ENCODE measurements around the gene TAB2.
A peak's percentile ranks its signal among the peaks of the same experiment; 100 is the strongest.
"Not testable (repeated sequence)": the region's sequence is repeated elsewhere in the genome, so short reads cannot be mapped to it uniquely, and the experiment has no call there.

The TAB2 gene

DNA sequence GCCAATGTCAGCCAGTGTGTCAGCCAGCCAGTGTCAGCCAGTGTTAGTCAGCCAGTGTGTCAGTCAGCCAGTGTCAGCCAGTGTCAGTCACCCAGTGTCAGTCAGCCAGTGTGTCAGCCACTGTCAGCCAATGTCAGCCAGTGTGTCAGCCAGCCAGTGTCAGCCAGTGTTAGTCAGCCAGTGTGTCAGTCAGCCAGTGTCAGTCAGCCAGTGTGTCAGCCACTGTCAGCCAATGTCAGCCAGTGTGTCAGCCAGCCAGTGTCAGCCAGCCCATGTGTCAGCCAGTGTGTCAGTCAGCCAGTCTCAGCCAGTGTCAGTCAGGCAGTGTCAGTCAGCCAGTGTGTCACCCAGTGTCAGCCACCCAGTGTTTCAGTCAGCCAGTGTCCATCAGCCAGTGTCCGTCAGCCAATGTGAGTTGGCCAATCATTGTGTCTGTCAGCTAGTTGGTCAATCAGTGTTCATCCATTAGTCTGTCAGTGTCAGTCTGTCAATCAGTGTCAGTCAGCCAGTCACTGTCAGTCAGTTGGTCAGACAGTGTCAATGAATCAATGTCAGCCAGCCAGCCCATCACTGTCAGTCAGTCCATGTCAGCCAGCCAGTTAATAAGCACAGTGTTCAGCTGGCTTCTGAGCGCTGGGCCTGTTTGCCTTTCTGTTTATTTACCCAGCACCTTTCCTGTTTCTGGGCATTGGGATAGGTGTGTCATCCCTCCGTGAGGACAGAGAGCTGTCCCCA is 127.0 kb downstream of the TAB2 start:
- DNase-seq (ENCODE audit: low spot score) = not testable (repeated sequence)

DNA sequence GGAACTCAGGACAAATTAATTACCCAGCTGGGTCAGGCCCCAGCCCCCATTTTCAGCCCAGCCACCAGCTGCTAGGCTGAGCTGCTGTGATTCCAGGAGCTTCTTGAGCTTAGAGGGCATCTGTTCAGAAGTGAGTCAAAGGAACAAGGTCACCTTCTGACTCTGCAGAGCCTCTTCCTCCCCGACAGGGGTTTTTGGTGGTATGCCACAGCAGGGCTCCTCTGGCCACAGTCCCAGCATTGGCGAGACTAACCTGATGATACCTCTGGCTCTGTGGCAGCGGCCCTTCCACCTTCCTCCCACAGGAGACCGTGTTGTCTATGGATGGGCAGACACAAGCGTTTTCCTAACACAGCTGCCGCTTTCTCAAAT is 127.6 kb downstream of the TAB2 start:
- DNase-seq (ENCODE audit: low spot score) = peak; percentile 32

DNA sequence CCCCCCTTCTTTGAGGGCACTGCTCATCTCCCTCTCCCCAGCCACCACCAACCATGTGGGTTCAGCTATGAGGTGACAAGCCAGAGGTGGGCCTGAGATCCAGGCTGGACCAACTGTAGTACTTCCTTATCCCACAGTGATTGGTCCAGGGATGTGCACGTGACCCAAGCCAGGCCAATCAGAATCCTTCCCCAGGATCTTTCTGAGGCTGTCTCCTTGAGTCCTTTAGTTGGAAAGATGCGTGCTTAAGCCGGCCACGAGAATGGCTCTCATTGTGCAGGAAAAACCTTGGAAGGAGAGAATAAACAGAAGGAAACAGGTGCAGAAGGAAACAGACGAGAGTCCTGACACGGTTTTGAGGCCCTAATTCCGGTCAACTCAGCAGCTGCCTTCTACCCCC is 128.1 kb downstream of the TAB2 start:
- DNase-seq (ENCODE audit: low spot score) = no peak

DNA sequence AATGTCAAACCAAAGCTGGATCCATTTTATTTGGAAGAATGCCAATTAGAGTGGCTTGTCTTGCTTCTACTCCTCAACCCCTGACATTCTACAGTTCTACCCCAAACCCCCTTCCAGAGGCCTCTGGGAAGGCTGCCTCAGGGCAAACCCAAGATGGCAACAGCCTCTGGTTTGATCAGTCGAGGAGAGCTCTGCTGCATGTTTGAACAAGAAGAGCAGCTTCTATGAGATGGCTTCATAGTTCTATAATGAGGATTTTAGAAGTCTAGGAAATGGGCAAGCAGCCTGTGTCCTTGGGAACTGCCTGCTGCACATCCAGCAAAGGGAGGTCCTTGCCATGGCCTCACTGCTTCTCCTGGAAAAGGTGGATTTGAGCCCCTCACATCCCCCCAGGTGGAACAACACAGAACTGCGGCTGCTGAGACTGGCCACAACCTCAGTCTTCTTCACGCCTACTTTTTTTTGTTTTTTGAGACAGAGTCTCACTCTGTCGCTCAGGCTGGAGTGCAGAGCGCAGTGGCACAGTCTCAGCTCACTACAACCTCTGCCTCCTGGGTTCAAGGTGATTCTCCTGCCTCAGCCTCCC is 129.4 kb downstream of the TAB2 start:
- no peak for DNase-seq (ENCODE audit: low spot score)

DNA sequence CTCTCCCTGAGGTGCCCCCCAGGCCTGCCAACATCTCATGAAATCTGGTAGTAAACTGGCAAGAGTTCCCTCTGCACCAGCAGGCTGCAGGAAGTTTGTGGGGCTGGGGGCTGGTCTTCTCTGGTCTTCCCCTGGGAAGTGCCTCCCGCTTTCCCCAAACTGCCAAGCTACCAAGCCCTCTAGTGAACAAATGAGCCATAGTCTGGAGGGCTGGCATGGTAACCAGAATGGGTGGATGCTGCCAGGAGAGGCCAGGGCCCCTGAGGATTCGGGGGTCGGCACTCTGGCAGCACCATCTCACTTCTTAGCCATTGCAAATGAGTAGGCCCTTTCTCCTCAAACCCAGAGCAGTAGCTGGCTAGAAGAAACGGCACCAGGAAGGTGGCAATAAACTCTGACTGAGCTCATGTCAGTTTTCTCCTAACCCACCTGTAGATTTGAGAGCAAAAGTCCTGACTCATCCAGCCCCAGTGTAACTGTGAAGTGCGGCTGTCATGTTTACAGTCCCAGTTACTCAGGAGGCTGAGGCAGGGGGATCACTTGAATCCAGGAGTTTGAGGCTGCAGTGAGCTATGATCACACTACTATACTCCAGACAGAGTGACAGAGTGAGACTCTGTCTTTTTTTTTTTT is 131.4 kb downstream of the TAB2 start:
- no peak for DNase-seq (ENCODE audit: low spot score)

DNA sequence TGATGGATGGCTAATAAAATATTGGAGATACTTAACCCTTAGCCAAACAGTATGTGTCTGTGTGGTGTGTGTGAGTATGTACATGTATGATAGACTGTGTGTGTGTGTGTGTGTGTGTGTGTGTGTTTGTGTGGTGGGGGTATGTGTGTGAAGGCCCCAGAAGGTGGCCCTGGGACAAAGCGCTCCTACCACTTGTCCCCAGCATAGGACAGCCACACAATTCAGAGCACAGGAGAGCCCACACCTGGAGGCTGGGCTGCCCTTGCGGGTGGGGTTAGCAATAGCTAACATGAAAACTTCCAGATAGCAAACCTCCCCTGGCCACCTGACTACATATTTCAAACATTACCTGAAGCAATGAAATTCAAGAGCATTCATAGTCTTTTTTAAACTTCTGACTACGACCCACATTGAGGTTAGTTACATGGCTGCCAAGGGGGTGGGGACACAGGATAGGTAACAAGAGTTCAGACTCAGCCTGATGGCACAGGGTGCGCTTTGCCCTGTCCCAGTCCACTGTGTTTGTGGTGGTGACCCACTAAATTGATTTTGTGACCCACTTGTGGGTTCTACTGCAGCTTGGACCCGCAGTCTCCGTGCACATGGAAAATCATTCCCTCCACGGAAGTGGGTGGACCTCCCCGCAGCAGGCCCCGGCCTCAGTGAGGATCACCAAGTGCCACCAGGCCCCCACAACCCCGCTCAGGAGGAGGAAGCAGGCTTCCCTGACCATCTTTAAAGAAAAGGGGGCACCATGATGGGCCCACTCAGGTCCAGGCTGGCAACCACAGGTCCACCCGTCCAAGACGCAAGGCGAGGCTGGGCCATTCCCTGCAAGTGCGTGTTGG is 132.5 kb downstream of the TAB2 start:
- no peak for DNase-seq (ENCODE audit: low spot score)

DNA sequence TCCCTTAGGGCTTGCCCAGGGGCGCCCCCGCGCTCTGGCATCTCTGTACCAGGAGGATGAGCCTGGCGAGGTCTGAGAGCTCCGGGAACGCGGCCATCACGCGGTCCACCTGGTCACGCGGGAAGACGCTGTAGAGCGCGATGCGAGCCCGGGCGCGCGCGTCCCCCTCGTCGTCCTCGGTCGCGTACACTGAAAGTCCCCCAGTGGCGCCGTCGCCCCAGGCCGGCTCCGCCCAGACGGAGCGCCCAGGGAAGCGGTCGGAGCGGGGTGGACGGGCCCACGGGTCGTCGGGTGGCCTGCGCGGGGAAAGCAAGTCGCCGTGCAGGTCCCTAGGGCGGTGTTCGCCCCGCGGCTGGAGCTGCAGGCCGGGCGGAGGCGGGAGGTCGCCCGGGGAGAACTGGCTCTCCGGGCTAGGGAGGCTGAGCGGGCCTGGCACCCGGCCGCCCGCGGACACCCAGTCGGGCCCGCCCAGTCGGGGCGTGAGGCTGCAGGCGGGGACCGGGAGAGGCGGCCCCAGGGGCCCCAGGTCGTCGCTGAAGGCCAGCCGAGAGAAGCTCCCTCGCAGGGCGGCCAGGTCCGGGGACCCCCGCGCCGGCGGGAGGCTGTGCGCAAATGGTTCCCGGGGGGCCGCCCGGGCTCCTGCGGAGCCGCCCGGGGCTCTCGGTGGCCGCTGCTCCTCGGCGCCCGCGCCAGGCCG is 133.3 kb downstream of the TAB2 start:
- DNase-seq (ENCODE audit: low spot score) = no peak

DNA sequence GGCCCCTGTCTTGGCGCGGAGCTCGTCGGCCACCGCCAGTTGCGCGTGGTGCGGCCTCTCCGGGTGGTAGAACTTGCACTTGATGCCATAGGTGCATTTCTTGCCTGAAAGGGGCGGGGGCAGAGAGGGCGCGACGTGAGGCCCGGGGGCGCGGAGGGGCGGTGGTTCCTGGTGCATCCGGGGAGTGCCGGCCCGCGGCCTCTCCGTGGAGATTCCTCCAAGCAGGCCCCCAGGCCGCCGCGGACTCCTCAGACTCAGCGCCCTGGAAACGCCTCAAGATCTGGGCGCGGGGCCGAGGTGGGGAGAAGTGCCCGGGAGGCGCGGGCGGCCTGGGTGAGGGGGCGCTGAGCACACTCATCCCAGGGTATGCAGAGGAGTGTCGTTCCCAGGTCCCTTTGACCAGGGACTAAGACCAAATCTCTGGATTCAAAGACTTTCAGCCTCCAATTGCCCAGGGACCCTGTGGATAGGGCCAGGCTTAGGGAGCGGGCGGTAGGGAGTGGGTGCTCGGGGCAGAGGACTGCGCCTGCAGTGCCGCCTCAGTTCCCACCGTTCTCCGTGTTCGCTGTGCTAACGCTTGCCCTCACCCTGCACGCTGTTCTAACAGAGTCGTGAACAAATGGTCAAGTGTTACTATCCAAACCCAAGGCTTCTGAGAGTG is 134.0 kb downstream of the TAB2 start:
- no peak for DNase-seq (ENCODE audit: low spot score)

DNA sequence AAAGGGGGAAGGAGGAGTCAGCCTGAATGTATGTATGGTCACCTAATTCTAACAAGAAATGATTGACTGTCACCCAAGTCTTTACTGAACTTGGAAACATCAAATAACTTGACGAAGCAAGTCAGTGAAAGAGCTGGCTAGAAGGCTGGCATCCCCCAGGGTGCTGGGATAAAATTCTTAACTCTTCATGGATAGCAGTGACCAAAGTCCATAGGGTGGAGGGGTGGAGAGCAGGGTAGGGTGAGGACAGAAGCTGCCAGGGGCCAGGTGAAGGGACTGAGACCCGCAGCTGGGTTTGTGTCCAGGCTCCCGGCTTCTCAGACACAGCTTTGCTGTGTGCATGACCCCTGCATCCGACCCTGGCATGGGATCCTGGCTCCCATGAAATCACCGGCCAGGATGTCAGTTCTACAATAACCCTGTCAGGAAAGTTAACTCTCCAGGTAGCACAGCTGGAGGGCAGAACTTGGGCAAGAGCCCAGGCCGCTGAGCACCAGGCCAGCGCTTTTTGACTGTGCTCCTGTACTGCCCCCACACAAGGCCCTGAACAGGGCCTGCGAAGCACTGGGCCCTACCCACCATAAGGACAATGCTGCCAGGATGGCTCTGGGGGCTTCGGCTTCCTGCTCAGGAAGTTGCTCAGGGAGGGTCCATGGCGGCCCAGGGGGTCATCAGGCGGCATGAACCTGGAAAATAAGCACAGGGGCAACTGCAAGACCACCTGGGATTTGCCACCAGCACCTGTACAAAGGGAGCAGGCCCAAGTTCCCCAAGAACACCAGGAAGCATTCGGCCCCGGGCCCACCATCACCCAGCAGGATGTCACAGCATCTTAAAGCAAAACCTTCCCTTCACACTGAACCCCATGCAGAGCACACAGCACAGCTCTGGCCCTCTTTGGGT is 134.8 kb downstream of the TAB2 start:
- DNase-seq (ENCODE audit: low spot score) = no peak

DNA sequence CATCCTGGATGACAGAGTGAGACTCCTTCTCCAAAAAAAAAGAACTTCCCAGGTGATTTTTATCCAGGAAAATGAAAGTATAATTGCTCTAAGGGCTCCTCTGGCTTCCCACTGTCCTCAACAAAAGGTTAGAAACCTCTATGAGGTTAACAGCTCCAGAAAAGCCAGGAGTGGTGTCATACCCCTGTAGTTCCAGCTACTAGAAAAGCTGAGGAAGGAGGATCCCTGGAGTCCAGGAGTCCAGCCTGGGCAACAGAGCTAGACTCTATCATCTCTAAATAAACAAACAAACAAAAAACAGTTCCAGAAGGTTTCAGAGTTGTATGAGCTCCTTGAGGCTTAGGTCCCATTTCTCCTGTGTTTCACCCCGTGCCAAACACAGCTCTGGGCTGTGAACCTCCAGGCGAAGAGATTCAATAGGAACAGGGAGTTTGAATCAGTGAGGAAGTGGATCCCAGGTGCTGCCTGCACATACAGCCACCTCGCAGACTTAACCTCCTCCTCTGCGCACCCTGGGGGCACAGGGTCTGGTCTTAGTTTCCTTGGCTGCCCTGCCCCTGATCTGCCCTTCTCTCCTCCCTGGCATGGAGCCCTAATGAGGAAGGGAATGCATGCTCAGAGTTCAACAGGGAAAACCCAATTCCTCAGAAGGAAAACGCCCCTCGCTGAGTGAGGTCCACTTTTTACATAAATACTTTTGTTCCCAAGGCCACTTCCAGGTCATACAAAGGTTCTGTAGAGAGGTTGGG is 136.3 kb downstream of the TAB2 start:
- no peak for DNase-seq (ENCODE audit: low spot score)

DNA sequence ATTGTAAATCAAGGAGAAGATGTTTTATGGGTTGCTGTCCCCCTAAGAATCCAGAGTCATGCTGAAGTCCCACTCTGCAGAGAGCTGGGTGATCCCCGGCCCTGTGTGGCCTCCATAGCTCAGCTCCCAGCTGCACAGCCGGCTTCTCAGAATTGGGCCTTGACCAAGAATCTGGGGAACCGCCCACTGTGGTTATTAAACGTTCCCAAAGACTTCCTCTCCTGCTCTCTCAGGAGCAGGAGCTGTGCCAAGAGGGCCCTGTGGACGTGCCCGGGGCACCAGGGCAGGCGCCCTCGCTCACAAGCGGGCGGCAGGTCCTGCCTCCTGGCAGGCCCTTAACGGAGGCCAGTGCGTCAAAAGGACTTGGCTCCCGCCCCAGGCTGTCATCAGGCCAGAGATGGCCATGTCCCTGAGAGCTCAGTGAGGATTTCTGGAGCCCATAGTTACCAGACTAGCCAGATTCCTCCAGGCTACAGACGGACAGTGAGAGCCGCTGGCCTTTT is 136.9 kb downstream of the TAB2 start:
- DNase-seq (ENCODE audit: low spot score) = no peak

DNA sequence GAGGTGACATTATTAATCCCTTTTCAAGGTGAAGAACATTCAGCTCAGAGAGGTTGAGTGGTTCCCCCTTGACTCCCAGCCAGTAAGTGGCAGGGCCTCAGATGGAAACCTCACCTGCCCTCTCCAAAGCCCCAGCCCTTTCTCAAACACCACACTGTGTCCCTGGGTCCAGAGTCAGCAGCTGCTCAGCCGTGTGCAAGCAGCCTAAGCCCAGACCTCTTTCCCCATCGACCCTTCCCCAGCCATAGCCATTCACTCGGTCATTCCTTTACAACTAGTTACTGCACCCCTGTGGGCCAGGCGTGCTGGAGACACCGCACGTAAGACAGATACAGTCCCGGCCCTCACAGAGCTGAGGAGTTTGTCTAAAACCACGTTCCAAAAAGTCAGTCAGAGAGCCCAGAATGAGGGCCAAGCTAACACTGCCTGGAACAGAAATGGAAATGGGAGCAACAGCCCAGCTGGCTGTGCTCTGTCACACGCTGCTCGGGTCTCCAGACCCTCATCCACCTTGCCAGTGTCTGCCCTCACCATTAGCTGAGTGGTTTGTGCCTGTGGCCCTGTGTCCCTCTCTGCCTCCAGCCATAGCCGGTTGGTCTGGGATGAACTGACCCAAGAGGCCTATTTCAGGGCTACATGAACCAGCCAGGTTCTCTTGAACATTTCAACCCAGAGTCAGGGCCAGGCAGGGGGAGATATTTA is 137.7 kb downstream of the TAB2 start:
- no peak for DNase-seq (ENCODE audit: low spot score)

DNA sequence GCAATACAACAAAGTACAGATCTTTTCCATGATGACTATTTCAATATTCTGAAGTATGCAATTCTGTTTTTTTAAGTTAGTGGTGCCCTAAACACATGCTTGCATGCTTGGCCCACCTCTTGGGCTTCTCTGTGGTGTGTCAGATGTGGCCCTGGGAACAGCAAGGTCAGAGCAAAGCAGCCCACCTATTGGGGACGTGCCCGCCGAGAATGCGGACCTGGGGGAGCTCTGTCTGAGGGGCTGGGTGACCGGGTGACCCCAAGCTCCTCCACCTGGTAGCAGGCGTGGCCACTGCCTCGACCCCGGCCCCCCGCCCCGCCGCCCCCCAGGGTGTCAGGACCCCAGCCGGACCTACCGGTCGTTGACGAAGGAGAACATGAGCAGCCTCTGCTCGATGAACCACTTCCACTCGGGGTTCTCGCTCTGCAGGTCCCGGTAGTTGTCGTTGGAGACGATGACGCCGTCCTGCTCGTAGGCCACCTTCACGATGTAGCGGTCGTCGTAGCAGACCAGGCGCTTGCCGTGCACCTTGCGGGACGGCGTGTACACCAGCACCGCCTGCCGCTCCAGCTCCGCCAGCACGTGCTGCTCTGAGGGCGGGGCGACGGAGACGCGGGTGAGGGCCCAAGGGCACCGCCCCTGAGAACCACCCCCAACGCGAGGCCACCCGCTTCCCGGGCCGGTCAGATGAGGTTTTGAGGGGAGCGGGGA is 139.0 kb downstream of the TAB2 start:
- DNase-seq (ENCODE audit: low spot score) = no peak

DNA sequence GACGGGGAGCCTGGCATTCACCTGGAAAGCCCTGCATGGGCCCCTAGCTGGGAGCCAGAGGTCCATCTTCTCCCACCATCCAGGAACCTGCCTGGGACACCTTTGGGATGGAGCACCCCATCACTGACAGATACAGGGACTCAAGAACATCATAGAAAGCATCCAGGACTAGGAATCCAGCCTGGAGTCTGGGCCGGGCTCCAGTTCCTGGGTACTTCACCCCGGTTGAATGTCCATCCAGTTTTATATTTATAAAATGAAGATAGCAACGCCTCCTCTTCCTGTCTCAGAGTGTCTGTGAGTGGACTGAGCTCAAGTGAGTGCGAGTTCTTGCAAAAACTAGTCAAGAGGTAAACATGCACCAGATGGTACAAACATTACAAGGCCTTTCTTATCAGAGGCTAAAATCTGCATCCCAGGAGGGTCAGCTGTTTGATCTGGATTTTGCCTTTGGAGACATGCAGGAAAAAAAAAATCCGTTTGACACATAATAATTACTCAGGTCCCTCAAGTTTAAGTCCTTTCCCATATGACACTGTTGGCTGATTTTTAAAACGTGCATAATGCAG is 139.9 kb downstream of the TAB2 start:
- DNase-seq (ENCODE audit: low spot score) = no peak

DNA sequence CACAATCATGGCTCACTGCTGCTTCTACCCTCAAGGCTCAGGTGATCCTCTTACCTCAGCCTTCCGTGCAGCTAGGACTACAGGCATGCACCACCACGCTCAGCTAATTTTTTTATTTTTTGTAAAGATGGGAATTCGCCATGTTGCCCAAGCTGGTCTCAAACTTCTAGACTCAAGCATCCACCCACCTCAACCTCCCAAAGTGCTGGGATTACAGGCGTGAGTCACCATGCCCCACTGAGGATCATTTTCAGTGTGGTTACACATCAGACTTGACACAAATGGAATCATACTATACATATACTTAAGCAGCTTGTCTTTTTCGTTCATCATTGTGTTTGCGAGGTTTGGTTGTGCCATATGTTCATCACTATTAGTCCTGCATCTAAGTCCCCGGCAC is 140.7 kb downstream of the TAB2 start:
- DNase-seq (ENCODE audit: low spot score) = no peak

DNA sequence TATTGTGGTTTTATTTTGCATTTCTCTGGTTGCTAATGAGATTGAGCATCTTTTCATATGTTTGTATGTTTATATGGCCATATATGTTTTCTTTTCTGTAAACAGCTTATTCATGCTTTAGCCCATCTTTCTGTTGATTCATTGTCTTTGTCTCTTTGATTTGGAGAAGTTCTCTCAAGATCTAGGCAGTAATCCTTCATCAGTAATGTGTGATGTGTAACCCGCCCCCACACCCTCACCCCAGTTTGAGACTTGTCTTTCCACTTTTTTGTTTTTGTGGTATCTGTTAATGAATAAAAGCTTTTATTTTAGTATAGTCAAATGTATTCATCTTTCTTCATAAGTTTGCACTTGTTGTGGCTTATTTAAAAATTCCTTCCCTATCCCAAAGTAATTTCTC is 141.3 kb downstream of the TAB2 start:
- no peak for DNase-seq (ENCODE audit: low spot score)

DNA sequence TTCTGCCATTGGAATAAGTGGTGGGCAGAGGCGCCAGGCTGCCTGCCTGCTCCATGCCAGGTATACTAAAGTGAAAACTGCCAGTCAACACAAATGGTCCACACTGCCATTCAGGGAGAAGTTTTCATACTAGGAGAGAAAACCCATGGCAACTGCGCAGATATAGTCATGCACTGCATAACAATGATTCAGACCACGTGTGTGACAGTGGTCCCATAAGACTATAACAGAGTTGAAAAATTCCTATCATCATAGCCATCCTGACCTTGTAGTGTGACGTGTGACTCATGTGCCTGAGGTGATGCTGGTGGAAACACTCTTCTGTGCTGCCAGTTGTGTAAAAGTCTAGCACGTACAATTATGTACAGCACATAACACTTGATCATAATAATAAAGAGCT is 142.2 kb downstream of the TAB2 start:
- no peak for DNase-seq (ENCODE audit: low spot score)

DNA sequence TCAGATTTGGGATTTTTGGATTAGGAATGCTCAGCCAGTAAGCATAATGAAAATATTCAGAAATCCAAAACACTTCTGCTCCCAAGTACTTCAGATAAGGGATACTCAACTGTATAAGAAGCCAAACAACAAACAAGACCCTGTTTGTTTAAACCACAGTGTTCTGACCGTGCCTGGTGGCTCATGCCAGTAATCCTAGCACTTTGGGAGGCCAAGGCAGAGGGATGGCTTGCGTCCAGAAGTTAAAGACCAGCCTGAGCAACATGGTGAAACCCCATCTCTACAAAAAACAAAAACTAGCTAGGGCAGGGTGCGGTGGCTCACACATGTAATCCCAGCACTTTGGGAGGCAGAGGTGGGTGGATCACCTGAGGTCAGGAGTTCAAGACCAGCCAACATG is 142.7 kb downstream of the TAB2 start:
- not testable (repeated sequence) for DNase-seq (ENCODE audit: low spot score)
